Prostate gland (tissue), 2 donors: Measurements from ENCODE around the gene FAM135A.
"Not testable (repeated sequence)": the region's sequence is repeated elsewhere in the genome, so short reads cannot be mapped to it uniquely, and the experiment has no call there.

Source experiments
- CTCF ChIP-seq, 4 experiments: fragments of 200-600 bp in 2 of 4; fragments of 450-650 bp in 2 of 4; sonication (generic) in 2 of 4; IDR thresholded peaks; 1 replicate in 3 of 4; 2 replicates in 1 of 4; pipeline ENCODE4 v1.5.1; 2016 to 2019; ENCODE audit warnings: antibody characterized with exemption in 4 of 4, mild to moderate bottlenecking in 2 of 4, moderate library complexity in 2 of 4
- POLR2AphosphoS5 ChIP-seq: sonication (generic); formaldehyde crosslinking; IDR thresholded peaks from one replicate; pipeline ENCODE4 v1.6.1; 2017; ENCODE audit warnings: antibody characterized with exemption

GRCh38 chr6:70486638-70487037 is 73.3 kb downstream of the FAM135A start:
- TF ChIP-seq CTCF (IDR thresholded peaks at IDR 0.05); POLR2AphosphoS5: not testable (repeated sequence)
